DND-41 (cell line): ENCODE data around the gene DHX32.

Experiments used
- CTCF ChIP-seq: IDR thresholded peaks from 2 replicates; pipeline ENCODE4 v1.5.1; 2012; ENCODE audit warnings: borderline replicate concordance, low read length, moderate library complexity, mild to moderate bottlenecking; ENCODE audit not compliant: poor library complexity, severe bottlenecking; ENCODE audit errors: extremely low read depth
- EZH2 ChIP-seq: IDR thresholded peaks from 3 replicates; pipeline ENCODE4 v1.6.1; 2012; ENCODE audit warnings: borderline replicate concordance, low read depth, mild to moderate bottlenecking, moderate library complexity, low read length, inconsistent platforms; ENCODE audit not compliant: severe bottlenecking

DNA sequence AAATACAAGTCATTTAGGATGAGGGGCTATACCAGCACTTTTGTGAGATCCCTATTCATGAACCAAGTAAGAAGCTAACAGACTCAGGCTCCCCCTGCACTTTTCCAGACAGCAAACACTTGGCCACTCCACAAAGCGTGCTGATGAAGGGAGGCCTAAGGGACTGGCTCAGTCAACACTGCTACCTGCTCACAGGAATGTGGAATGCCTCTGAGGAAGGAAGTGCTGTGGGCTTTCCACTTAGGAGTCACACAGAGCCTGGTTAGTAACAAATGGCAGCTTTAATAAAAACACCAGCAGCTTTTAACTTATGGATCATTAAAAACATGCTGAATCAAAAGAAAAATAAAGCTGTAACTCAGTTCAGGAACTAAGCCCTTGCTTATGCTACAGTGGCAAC is 73.0 kb downstream of the DHX32 start:
- TF ChIP-seq CTCF = no peak
- no peak for TF ChIP-seq EZH2
